K562 (cell line): ENCODE data around the gene C11orf98. TPM values are rescaled to one million over a fixed set of nuclear protein-coding genes. Genes with fewer than 3 reads are reported as not detected.

Source experiments
- LEF1 ChIP-seq: fragments of 450-650 bp; IDR thresholded peaks from 2 replicates; pipeline ENCODE4 v1.6.1; 2016; ENCODE audit warnings: mild to moderate bottlenecking
- NR4A1 ChIP-seq, 2 experiments: fragments of 250-450 bp in 1 of 2; fragments of 450-650 bp in 1 of 2; sonication (Bioruptor Pico) in 1 of 2; IDR thresholded peaks; 2 replicates each; pipeline versions ENCODE4 v1.4.0 to v1.6.1; 2016 to 2020; ENCODE audit warnings: mild to moderate bottlenecking in 2 of 2, missing compliant biosample characterization in 1 of 2, missing genetic modification characterization in 1 of 2, moderate library complexity in 1 of 2
- PTBP1 ChIP-seq: fragments of 200-400 bp; formaldehyde crosslinking; IDR thresholded peaks from 2 replicates; pipeline ENCODE4 v1.6.1; 2017; ENCODE audit warnings: low read depth, low read length
- SP1 ChIP-seq: sonication (generic); formaldehyde crosslinking; IDR thresholded peaks from 2 replicates; pipeline ENCODE4 v1.8.1; 2022; ENCODE audit warnings: mild to moderate bottlenecking, missing genetic modification reagents
- ZFX ChIP-seq: sonication (generic); formaldehyde crosslinking; IDR thresholded peaks from 2 replicates; pipeline ENCODE4 v1.8.0; 2022; ENCODE audit warnings: mild to moderate bottlenecking, missing genetic modification reagents, moderate library complexity
- polyA plus RNA-seq, 8 experiments: library from polyadenylated mRNA; depleted of rRNA in 4 of 8; stranded (reverse) in 5 of 8; unstranded in 3 of 8; fragments of >200 nt; fragmentation: Nextera tagmentation in 2 of 8; fragmentation: Illumina TruSeq in 1 of 8; extraction: Ambion mirVana in 2 of 8; extraction: Trizol in 1 of 8; gene quantifications; 2 replicates each; pipeline versions ENCODE4 v1.2.1 to v1.2.3, GENCODE V29; 2011 to 2014; ENCODE audit warnings: inconsistent platforms in 1 of 8, missing spikeins in 1 of 8
- total RNA-seq, 7 experiments: library from RNA; depleted of rRNA in 6 of 7; stranded (reverse); fragments of >200 nt in 6 of 7; fragmentation: Illumina TruSeq in 2 of 7; extraction: Trizol in 2 of 7; gene quantifications; 2 replicates each; pipeline versions ENCODE4 v1.2.1 to v1.2.3, GENCODE V29; 2011 to 2021; ENCODE audit warnings: low replicate concordance in 1 of 7
- TF ChIP-seq, protein P1 (sequence below): fragments of 450-650 bp; IDR thresholded peaks from 2 replicates; pipeline ENCODE4 v1.6.1; 2017; ENCODE audit warnings: antibody characterized with exemption, mild to moderate bottlenecking
- TF ChIP-seq, protein P2 (sequence below): fragments of 450-650 bp; IDR thresholded peaks from 2 replicates; pipeline ENCODE4 v1.6.1; 2016
- TF ChIP-seq, protein P3 (sequence below), 2 experiments: fragments of 450-650 bp; conservative IDR thresholded peaks; 2 replicates each; pipeline ENCODE4 v1.6.1; 2017; ENCODE audit warnings: mild to moderate bottlenecking in 2 of 2, moderate library complexity in 2 of 2

C11orf98 gene
- total and polyA plus RNA-seq, 9 of the 15 experiments (the other 6 are each of a cell fraction or from before 2014, with no cell fraction given), result 103 to 352 (median 218) TPM

DNA sequence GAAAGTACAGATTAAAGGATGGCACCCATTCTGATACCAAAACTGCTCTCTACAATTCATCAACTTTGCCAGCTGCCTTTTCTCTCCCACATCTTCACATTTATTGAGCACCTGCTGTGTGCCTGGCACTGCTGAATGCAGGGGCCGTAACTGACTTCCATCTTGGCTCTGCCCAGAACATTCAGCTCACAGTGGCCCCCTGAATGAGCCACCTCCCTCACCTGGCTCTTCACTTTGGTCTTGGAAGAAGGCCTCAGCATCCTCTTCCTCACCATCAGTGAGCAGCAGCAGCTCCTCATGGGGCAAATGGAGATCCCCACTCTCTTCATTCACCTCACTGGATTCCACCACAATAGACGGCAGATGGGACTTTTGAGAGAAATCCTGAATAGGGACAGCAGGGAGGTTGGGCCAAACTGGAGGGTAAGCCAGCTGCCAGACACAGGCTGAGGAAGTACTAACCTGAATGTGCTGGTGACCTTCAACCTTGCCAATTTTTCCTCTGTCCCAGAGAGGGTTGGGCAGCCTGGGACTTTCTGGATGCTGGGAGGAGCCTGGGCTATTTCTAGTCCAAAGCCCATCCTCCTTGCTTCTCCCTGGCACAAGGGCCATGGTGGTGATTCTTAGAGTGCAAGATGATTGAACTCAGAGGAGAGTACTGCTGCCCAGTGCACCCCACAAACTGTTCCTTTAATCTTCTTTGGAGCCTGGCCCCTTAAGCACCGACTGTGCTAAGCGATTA lies 4.6 kb upstream of the C11orf98 start (continued):
- TF ChIP-seq, protein P1, sequence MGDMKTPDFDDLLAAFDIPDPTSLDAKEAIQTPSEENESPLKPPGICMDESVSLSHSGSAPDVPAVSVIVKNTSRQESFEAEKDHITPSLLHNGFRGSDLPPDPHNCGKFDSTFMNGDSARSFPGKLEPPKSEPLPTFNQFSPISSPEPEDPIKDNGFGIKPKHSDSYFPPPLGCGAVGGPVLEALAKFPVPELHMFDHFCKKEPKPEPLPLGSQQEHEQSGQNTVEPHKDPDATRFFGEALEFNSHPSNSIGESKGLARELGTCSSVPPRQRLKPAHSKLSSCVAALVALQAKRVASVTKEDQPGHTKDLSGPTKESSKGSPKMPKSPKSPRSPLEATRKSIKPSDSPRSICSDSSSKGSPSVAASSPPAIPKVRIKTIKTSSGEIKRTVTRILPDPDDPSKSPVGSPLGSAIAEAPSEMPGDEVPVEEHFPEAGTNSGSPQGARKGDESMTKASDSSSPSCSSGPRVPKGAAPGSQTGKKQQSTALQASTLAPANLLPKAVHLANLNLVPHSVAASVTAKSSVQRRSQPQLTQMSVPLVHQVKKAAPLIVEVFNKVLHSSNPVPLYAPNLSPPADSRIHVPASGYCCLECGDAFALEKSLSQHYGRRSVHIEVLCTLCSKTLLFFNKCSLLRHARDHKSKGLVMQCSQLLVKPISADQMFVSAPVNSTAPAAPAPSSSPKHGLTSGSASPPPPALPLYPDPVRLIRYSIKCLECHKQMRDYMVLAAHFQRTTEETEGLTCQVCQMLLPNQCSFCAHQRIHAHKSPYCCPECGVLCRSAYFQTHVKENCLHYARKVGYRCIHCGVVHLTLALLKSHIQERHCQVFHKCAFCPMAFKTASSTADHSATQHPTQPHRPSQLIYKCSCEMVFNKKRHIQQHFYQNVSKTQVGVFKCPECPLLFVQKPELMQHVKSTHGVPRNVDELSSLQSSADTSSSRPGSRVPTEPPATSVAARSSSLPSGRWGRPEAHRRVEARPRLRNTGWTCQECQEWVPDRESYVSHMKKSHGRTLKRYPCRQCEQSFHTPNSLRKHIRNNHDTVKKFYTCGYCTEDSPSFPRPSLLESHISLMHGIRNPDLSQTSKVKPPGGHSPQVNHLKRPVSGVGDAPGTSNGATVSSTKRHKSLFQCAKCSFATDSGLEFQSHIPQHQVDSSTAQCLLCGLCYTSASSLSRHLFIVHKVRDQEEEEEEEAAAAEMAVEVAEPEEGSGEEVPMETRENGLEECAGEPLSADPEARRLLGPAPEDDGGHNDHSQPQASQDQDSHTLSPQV, result peak; percentile 55
- TF ChIP-seq, protein P2, sequence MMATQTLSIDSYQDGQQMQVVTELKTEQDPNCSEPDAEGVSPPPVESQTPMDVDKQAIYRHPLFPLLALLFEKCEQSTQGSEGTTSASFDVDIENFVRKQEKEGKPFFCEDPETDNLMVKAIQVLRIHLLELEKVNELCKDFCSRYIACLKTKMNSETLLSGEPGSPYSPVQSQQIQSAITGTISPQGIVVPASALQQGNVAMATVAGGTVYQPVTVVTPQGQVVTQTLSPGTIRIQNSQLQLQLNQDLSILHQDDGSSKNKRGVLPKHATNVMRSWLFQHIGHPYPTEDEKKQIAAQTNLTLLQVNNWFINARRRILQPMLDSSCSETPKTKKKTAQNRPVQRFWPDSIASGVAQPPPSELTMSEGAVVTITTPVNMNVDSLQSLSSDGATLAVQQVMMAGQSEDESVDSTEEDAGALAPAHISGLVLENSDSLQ, result 0 out of 2 replicates have a peak, but pooled peaks have one; percentile 2
- TF ChIP-seq ZFX (0 out of 2 replicates have a peak, but pooled peaks have one; percentile 8), NR4A1 (CRISPR knock-in tag; IDR thresholded peaks at IDR 0.05) (no peak), NR4A1 (tag; IDR thresholded peaks at IDR 0.05) (peak; percentile 54; the same call in 1 of the 2 replicates), LEF1 (0 out of 2 replicates have a peak, but pooled peaks have one; percentile 4), PTBP1 (no peak), SP1 (peak; percentile 24)
- TF ChIP-seq, protein P3, sequence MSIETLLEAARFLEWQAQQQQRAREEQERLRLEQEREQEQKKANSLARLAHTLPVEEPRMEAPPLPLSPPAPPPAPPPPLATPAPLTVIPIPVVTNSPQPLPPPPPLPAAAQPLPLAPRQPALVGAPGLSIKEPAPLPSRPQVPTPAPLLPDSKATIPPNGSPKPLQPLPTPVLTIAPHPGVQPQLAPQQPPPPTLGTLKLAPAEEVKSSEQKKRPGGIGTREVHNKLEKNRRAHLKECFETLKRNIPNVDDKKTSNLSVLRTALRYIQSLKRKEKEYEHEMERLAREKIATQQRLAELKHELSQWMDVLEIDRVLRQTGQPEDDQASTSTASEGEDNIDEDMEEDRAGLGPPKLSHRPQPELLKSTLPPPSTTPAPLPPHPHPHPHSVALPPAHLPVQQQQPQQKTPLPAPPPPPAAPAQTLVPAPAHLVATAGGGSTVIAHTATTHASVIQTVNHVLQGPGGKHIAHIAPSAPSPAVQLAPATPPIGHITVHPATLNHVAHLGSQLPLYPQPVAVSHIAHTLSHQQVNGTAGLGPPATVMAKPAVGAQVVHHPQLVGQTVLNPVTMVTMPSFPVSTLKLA (conservative IDR thresholded peaks at IDR 0.05), result 0 out of 4 replicates have a peak, but pooled peaks of 1 of the 2 experiments have one; percentile 11
